ENCODE results near the gene OXER1.

- no peak for TF ChIP-seq CTCF (conservative IDR thresholded peaks at IDR 0.05; ENCODE audit: low read depth, low read length)
- TF ChIP-seq EZH2phosphoT487 (IDR thresholded peaks at IDR 0.05; ENCODE audit: borderline replicate concordance, low read length): no peak
Observed at GRCh38 chr2:42765686-42766085, 1.8 kb upstream of the OXER1 start.
